ENCODE data around the gene WAPL.

Gene WAPL

DNA sequence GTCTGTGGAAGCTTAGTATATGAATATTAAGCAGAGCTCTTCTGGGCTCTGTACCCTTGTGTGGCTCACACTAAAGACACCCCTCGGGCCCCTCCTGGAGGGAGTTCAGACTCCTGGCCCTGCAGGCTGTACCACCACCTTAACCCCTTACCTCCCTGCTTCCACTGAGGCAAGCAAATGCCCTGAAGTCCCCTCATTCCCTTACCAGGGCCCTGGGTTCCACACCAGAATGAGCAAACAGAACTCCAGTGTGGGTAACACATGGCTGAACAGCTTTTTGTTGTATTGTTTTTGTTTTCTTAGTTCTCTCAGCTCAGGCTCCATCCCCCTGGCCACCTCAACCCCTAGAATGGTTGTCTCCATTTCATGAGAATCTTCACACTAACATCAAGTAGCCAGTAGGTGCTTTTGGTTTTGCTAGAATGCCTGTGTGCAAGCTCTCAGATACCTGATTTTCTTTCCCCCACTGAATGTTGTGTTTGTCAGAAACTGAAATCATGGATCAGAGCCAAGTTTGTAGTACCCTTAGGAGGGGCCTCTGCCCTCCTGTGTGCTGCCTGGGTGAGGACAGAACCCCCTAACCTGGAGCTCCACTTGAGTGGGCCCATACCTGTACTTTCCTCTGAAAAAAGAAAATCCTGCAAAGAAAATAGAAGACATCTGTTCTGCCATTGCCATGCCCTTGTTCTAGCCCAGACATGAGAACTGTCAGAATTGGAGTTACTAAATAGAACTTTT lies 2.8 kb upstream of the WAPL start:
- H3K4me1 ChIP-seq = peaks cover 0 to 30% (median 24%) of the 10 kb centered on the region in 4 donors
- DNase-seq = no peak
- H3K36me3 ChIP-seq = no peaks in the 10 kb centered on the region
- no peaks in the 10 kb centered on the region for H3K27me3 ChIP-seq
- intact Hi-C loops (cut with DNase I; ENCODE audit: low total_unique reads) = no loop called here
- no peaks in the 10 kb centered on the region for H3K9me3 ChIP-seq
- H3K27ac ChIP-seq = no peak overlapping the region
- H3K4me3 ChIP-seq = no peak overlapping the region
- TF ChIP-seq, protein P1, sequence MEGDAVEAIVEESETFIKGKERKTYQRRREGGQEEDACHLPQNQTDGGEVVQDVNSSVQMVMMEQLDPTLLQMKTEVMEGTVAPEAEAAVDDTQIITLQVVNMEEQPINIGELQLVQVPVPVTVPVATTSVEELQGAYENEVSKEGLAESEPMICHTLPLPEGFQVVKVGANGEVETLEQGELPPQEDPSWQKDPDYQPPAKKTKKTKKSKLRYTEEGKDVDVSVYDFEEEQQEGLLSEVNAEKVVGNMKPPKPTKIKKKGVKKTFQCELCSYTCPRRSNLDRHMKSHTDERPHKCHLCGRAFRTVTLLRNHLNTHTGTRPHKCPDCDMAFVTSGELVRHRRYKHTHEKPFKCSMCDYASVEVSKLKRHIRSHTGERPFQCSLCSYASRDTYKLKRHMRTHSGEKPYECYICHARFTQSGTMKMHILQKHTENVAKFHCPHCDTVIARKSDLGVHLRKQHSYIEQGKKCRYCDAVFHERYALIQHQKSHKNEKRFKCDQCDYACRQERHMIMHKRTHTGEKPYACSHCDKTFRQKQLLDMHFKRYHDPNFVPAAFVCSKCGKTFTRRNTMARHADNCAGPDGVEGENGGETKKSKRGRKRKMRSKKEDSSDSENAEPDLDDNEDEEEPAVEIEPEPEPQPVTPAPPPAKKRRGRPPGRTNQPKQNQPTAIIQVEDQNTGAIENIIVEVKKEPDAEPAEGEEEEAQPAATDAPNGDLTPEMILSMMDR (IDR thresholded peaks at IDR 0.05) = no peak

DNA sequence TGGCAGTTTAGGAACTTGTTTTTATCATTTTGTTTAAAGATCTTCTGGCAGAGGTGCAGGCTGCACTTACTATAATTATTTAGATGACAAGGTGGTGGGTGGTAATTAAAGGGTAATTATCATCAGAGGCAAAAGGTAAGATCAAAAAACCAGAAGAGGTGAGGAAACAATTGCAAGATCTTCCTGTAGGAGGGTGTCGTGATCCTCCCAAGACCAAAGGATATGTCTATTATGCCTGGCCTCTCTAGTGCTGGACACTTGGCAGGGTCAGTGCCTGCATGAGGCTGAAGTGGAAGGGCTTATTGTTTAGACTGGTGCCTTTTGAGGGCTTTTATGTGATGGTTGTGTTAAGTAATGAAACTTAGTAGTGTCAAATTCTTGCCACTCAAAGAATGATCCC lies 1.8 kb upstream of the WAPL start:
- no peaks in the 10 kb centered on the region for H3K27me3 ChIP-seq
- TF ChIP-seq, protein P1 (IDR thresholded peaks at IDR 0.05) = no peak
- no peaks in the 10 kb centered on the region for H3K36me3 ChIP-seq
- DNase-seq = no peak
- H3K9me3 ChIP-seq = no peaks in the 10 kb centered on the region
- peaks cover 0 to 37% (median 30%) of the 10 kb centered on the region in 4 donors for H3K4me1 ChIP-seq
- no peak overlapping the region for H3K27ac ChIP-seq
- intact Hi-C loops (cut with DNase I; ENCODE audit: low total_unique reads) = no loop called here
- no peak overlapping the region for H3K4me3 ChIP-seq

DNA sequence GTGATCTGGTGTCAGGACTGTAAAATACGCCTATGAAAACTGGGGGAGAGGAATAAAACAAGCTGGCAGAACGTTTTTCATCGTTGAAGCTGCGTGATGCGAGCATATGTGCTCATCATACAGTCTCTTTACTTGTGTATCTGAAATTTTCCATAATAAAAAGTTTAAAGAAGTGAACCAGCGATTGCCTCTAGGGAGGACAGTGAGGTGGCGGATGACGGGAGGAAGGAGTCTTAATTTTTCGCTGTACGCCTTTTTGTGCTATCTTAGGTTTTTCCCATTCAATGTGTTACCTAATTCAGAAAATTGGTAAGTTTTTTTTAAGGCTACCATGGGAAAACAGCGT lies 891 bp upstream of the WAPL start:
- Histone ChIP-seq H3K27ac (peak overlapping the region; percentile 95 to 98), H3K27me3 (no peaks in the 10 kb centered on the region), H3K9me3 (no peaks in the 10 kb centered on the region), H3K4me1 (peaks cover 0 to 46% (median 32%) of the 10 kb centered on the region in 4 donors), H3K36me3 (no peaks in the 10 kb centered on the region), H3K4me3 (peak overlapping the region; percentile 75 to 97)
- intact Hi-C loops (cut with DNase I; ENCODE audit: low total_unique reads) = no loop called here
- TF ChIP-seq, protein P1 (IDR thresholded peaks at IDR 0.05) = no peak
- DNase-seq = no peak

DNA sequence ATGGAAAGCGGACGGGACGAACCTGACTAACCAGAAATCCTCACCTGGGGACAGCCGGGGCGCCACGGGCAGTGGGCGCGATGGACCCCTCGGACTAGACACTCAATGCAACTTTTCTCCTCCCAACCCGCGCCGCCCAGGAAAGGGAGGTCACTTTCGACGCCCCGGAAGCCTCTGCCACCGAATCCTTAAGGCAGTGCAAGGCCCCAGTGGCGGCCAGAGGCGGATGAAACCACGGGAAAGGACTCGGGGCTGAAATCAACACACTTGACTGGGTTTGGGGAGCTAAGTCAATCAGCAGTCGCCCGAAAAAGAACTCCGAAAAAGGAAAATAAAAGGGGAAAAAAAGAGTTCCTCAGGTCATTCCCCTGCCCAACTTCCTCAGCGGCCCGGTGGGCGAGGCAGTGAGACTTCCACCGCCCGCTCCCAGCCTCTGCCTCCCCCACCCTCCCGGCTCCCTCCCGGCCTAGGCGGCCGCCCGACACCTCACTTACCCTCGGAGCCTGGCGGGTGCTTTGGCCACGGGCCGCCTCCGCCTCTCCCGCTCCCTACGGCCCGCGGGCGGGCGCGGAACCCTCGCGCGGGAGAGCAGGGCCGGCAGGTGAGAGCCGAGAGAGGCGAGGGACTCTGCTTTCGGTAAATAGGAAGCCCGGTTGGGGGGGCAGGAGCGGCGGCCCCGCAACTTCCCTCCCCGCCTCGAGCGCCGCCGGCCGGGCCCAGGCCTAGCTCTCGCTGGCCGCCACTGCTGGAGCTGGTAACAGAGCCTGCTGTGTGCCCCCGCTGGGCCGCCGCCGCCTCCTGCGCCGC lies 518 bp downstream of the WAPL start:
- intact Hi-C loops (cut with DNase I; ENCODE audit: low total_unique reads) = loop anchor here (2.0 kb wide), 1 partner anchor 120 kb away; no protein-coding TSS in a partner anchor
- no peaks in the 10 kb centered on the region for H3K9me3 ChIP-seq
- H3K27me3 ChIP-seq = no peaks in the 10 kb centered on the region
- H3K4me3 ChIP-seq = peak overlapping the region; percentile 75 to 97
- DNase-seq = peak; percentile 67 to 77
- peaks cover 0 to 5% (median 0%) of the 10 kb centered on the region in 3 donors for H3K36me3 ChIP-seq
- H3K4me1 ChIP-seq = peaks cover 0 to 59% (median 32%) of the 10 kb centered on the region in 4 donors
- peak overlapping the region; percentile 95 to 98 for H3K27ac ChIP-seq
- TF ChIP-seq, protein P1 (IDR thresholded peaks at IDR 0.05) = no peak

DNA sequence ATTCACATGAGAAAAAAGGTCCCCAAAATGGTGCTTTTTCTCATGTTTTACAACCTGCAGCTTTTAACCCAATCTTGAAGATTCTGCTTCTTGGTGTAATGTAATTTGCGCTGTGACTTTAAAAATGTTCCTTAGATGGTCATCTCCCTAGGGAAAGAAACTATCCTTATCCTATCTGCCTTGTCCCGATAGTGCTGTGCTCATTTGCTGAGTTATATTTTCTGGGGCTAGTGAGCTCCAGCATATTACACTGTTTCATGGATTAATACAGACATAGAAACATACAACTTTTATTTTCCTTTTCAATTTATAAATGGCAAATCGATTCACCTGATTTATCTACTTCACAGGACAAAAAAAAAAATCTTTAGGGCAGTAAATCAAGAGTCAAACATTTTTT lies 2.8 kb downstream of the WAPL start:
- intact Hi-C loops (cut with DNase I; ENCODE audit: low total_unique reads) = no loop called here
- TF ChIP-seq, protein P1 (IDR thresholded peaks at IDR 0.05) = no peak
- no peak overlapping the region for H3K4me3 ChIP-seq
- H3K27me3 ChIP-seq = no peaks in the 10 kb centered on the region
- DNase-seq = no peak
- peaks cover 0 to 13% (median 10%) of the 10 kb centered on the region in 3 donors for H3K36me3 ChIP-seq
- H3K4me1 ChIP-seq = peaks cover 0 to 76% (median 34%) of the 10 kb centered on the region in 4 donors
- no peaks in the 10 kb centered on the region for H3K9me3 ChIP-seq
- no peak overlapping the region for H3K27ac ChIP-seq

All from tibial artery (tissue), 4 donors.